CD4-positive, alpha-beta T cell treated with Interleukin-17A for 4 hours (primary cell): ENCODE data around the gene NOXA1.
"Not testable (repeated sequence)": the region's sequence is repeated elsewhere in the genome, so short reads cannot be mapped to it uniquely, and the experiment has no call there.

ENCODE experiments used
- DNase-seq: peaks from one replicate; pipeline ENCODE4 v3.0.0-alpha.2; 2020; ENCODE audit warnings: mixed read lengths

The NOXA1 gene

DNA sequence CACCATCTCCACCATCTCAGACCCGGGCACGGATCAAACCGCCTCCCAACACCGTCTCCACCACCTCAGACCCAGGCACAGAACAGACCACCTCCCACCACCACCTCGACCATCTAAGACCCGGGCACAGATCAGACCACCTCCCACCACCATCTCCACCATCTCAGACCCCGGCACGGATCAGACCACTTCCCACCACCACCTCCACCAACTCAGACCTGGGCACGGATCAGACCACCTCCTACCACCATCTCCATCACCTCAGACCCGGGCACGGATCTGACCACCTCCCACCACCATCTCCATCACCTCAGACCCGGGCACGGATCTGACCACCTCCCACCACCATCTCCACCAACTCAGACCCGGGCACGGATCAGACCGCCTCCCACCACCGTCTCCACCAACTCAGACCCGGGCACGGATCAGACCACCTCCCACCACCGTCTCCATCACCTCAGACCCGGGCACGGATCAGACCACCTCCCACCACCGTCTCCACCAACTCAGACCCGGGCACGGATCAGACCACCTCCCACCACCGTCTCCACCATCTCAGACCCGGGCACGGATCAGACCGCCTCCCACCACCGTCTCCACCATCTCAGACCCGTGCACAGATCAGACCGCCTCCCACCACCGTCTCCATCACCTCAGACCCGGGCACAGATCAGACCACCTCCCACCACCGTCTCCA is 43.3 kb downstream of the NOXA1 start:
- not testable (repeated sequence) for DNase-seq

DNA sequence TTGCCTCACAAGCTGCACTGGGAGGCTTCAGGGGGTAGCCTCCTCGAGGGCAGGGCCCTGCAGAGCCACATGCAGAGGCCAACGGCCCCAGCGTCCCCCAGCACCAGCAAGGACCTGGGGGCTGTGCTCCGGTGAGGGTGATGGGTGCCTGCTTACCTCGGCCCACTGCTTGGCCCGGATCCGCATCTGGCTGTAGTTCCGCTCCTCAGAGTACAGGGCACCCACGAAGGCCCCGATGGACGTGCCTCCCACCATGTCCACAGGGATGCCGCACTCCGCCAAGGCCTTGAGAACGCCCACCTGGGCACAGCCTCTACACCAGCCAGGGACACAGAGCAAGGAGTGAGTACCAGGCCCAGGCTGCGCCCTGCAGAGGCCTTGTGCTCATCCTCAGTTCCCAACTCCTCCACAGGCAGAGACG is 44.0 kb downstream of the NOXA1 start:
- no peak for DNase-seq

DNA sequence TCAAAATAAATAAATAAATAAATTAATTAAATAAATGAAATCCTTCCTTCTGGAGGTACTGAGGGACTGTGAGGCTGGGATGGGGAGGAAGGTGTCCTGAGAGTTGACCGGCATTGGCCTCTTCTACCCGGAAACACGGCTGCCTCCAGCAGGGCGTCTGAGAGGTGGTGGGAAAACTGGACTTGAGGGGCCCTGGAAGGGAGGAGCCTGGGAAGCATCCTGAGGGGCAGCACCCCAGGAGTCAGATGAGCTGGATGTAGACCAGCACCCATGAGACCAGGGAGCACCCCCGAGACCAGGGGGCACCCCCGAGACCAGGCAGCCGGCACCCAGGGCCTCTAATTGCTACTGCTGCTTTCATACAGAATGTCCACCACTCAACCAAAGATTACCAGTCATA is 44.7 kb downstream of the NOXA1 start:
- no peak for DNase-seq

DNA sequence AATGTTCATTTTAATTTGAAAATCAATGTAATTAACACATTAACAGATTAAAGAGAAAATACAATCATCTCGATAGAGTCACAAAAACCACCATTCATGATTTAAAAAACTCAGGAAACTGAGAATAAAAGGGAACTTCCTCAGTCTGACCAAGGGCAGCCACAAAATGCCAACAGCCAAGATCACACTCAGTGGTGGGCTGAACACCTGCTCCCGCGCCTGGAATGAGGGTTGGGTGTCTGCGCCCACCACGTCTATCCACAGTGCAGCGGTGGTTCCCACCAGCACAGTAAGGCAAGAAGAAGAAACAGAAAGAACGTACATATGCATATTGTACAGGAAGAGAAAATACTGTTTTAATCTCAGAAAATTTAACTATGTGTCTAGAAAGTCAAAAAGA is 47.6 kb downstream of the NOXA1 start:
- no peak for DNase-seq

DNA sequence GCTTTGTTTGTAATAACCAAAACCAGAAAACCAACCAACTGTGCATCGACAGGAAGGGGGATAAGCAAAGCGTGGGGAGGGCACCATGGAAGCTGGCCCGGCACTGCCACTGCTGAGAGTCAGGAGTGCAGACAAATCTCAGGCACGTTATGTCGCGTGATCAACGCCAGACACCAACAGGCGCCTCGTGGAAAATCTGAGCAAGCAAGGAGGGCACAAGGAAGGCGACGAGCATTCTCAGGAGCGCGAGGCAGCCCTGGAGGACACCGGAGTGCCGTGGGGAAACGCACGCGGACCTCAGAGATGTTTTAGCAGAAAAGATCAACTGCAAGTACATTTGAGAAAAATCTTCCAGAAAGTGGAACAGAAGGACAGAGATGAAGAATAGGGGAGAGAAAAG is 51.1 kb downstream of the NOXA1 start:
- no peak for DNase-seq

DNA sequence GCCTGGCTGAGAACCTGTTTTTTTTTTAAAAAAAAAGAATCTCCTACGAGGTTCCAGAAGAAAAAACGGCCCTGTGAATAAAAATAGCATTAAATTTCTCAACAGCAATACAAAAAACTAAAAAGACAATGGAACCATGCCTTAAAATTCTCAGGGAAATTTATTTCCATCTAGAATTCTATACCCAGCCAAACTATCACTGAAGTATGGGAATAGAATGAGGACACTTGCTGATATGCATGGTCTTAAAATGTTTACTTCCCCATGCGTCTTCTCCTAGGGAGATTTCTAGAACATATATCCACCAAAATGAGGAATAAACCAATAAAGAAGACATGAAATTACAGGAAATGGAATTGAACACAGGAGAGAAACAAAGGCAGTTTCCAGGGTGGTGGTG is 52.5 kb downstream of the NOXA1 start:
- DNase-seq = no peak

DNA sequence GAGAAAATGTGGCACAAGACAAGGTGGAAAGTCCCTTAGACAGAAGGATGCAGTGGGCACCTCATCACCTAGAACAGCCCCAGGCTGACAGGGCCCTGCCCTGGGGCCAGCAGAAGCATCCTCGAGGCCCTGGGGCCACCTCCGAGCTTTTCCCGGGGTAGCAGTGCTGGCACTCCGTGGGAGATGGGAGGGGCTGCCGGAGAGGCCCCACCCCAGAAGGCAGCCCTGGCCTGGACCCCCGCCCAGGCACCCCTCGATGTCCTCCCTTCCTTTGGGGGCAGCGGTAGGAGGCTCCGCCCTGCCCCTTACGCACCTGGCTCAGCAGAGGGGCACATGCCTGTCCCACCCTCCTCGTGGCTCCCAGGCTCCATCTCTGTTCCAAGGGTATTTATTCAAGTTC is 53.7 kb downstream of the NOXA1 start:
- no peak for DNase-seq

DNA sequence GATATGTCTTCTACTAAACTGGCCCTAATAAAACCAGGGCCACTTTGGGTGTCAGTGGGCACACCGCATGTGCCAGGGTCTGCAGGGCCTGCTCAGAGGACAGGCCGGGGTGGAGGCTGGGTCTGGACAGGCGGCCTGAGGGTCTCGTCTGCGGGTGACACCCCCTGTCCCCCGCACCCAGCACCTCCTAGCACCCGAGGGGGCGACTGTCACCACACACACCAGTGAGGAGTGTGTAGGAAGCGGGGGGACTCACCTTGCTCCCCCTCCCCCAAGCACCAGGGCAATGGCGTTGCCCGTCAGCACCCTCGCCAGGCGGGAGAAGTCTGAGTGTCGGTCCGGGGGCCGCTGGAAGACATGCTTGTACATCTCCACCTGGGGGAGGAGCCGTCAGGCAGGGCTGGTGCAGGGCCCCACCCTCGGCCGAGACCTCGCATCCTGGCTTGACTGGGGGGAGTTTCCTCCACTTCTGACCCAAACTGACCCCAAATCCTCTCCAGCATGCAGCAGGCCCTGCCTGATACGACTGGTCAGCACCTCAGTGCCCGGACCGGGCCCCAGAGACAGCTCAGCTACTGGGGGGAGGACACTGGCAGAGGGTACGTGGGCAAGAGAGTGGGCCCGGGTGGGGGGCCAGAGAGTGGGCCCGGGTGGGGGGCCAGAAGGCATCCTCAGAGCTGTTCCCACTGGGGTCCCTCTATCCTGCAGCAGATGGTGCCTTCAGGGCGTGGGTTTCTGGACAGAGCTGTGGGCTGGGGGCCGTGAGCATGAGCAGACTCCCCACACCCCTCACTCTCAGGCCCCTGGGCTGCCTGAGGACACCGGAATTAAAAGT is 54.8 kb downstream of the NOXA1 start:
- no peak for DNase-seq

DNA sequence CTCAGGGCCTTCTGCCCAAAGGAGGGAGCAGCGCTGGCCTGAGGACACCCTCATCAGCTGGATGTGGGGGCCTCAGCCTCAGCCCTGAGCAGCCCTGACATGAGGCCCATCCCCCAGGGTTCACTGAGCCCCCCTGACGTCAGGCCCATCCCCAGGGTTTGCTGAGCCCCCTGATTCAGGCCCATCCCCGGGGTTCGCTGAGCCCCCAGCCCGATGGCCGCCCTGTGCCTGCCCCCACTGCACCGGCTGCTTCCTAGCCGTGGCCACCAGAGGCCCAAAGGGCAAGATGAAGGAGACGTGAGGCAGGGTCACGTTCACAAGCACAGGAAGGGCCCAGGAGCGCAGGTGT is 55.4 kb downstream of the NOXA1 start:
- DNase-seq = no peak

DNA sequence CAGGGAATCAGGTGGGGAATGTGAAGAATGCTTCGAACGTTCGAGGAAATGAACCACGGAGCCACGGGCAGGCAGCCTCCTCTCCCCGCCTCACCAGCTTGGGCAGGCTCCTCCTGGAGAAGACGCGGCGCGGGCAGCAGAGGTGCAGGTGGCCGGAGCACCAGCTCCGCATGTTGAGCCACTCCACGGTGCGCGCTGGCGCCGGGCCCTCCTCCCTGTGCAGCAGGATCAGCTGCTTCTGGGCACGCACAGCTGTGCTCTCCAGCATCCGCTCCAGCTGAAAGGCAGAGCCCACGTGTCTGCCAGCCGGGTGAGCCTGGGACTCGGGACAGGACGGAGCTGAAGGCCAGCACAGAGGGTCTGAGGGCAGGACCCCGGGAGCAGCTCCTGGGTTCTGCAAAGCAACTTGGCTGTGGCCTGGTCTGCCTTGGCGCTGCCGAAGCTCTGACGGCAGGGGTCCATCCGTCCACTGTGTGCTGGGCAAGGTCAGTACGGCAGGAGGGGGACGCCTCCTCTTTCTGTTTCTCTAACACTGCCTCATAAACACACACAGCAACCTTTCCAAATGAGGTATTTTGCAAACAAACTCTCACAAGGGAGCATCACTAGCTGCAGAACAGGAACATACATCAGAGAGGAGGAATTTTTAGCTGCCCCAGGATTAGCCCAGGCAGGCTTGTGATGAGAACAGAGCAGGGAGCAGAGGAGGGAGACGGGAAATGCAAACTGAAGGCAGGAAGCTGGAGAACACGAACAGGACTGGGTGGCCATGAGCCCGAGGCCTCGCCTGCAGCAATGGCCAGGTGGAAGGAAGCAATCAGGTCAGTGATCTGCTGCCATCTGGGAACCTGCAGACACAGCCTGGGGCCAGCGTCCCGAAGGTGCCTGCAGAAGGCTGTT is 56.0 kb downstream of the NOXA1 start:
- DNase-seq = no peak

DNA sequence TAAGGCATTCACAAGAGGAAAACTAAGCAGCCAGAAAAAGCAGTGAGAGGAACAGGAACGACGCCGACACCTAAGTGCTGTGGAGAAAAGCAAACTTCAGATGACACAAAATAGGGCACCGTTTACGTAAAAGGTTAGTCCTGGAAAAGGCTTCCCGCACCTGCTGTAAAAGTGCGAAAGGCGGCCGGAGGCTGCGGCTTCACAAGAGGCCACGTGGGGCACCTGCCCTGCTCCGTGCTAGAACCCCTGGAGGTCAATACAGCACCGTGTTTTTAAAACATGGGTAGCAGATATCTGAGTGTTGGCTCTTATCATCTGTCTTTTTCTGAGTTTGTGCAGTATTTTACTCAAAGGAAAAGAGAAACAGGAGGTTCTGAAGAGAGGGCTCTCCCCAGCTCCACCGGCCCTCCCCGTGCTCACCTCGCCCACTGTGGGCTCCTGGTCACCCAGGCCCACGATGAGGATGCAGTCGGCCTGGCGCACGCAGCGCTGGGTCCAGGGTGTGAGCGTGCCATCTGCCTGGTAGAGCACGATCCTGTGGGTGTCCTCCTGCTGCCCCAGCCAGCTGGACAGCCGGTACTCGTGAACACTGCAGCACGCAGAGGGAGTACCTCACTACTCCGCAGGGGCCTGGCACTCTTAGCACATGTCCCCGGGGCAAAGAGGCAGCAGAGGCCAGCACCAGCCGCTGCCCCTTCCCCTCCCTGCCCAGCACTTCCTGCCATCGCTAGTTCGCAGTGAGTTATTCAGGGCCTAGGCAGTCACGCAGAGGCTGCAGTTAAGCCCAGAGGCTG is 56.9 kb downstream of the NOXA1 start:
- no peak for DNase-seq

DNA sequence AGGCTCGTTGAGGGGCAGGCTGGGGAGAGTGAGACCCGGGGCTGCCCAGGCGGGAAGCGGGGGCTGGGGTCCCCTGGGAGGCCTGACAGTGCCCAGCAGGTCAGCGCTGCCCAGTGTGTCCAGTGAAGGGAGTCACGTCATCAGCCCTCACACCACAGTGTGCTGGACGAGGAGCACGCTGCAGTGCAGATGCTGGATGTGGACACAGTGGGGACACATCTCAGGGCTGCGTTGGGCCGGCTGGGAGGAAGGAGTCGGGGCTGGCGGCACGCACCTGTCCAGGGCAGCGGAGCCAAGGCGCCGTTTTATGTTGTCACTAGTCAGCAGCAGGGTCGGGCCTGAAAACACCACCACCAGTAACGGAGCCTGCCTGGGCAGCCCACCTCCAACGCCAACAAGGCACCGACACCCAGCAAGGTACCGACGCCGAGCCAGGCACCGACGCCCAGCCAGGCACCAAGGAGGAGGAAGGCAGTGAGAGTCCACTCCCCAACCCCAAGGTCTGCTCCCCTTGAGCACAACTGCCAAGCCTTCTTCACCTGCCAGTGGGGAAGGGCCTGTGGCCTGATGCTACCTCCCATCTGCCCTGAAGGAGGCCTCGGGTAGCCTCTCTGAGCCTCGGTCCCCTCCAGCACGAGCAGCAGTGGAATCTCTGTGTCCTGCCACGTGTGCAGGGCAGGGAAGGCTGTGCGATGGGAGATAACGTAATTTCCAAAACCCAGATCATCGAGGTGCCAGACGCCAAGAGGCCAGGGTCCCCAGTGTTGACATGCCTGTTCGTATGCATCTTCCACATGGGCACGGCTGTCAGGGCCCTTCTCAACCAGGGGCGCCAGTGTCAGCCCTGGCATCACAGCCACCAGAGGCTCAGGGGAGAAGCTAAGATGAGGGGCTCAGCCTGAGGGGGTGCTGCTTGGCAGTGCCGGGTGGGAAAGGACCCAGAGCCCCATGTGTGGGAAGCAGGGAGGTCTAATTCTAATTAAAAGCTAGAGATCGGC is 57.8 kb downstream of the NOXA1 start:
- no peak for DNase-seq

DNA sequence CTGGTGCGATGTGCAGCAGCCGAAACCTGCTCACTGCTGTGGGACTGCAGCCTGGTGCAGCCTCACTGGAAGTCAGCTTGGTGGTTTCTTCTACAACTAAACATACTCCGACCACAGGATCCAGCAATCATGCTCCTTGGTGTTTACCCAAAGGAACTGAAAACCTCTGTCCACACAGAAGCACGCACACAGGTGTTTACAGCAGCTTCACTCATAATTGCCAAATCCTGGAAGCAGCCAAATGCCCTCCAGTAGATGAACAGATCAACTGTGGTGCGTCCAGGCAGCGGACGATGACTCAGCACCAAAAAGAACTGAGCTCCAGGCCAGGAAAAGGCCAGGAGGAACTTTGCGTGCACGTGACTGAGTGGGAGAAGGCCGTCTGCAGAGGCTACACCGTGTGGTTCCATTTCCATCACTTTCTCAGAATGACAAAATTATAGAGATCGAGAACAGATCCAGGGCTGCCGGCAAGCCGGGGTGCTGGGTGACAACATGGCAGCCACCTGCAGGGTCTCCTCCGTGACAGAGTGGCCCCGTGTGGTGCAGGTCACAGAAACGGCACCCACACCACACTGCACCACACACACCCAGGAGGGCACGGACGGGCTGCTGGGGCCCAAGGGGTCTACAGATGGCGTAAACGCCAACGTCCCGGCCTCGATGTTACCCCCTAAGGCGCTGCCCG is 59.0 kb downstream of the NOXA1 start:
- DNase-seq = no peak
